Measurements from ENCODE around the gene LRP5. TPM values are rescaled to one million over a fixed set of nuclear protein-coding genes. Genes with fewer than 3 reads are reported as not detected.
"Not testable (repeated sequence)": the region's sequence is repeated elsewhere in the genome, so short reads cannot be mapped to it uniquely, and the experiment has no call there.

The LRP5 gene
- total and polyA plus RNA-seq, 2 experiments from 2014 or later = 26.9 to 51.1 TPM

GRCh38 chr11:68475626-68476025, 163.2 kb downstream of the LRP5 start:
- not testable (repeated sequence) for H3K27me3 ChIP-seq (ENCODE audit: insufficient read depth); H3K27ac ChIP-seq (ENCODE audit: low read depth); H3K27ac Mint-ChIP-seq; H3K27me3 Mint-ChIP-seq (ENCODE audit: insufficient read depth, low read depth, poor library complexity); H3K9me2 ChIP-seq (ENCODE audit: insufficient read depth); ATAC-seq; H2AFZ ChIP-seq; H3K36me3 ChIP-seq (ENCODE audit: insufficient read depth); H3K4me3 ChIP-seq; H3K4me3 Mint-ChIP-seq; H3K4me2 ChIP-seq; H3F3A ChIP-seq (replicated peaks; ENCODE audit: low read depth); DNase-seq (ENCODE audit: low spot score)
- Histone ChIP-seq H3K4me1 (ENCODE audit: insufficient read depth) (peaks cover 15% of the 10 kb centered on the region), H3K79me2 (replicated peaks; ENCODE audit: insufficient read depth) (peaks cover 98% of the 10 kb centered on the region), H4K20me1 (replicated peaks; ENCODE audit: insufficient read depth) (peaks cover 63% of the 10 kb centered on the region)
- H3K36me3 Mint-ChIP-seq (ENCODE audit: low read depth) = peaks cover 79% of the 10 kb centered on the region
- H3K9me3 Mint-ChIP-seq = peaks cover 27% of the 10 kb centered on the region; the same call in 2 of the 3 replicates
- peaks cover 21% of the 10 kb centered on the region for H3K4me1 Mint-ChIP-seq

- peaks cover 47% of the 10 kb centered on the region for H3K36me3 Mint-ChIP-seq (ENCODE audit: low read depth)
- H3K4me3 Mint-ChIP-seq = no peak overlapping the region
- no peaks in the 10 kb centered on the region for H3F3A ChIP-seq (replicated peaks; ENCODE audit: low read depth)
- no peak overlapping the region for H3K27ac Mint-ChIP-seq
- no peak overlapping the region for H3K27ac ChIP-seq (ENCODE audit: low read depth)
- DNase-seq (ENCODE audit: low spot score) = no peak
- H2AFZ ChIP-seq = no peak overlapping the region
- peaks cover 20% of the 10 kb centered on the region; the same call in 2 of the 3 replicates for H3K9me3 Mint-ChIP-seq
- H3K79me2 ChIP-seq (replicated peaks; ENCODE audit: insufficient read depth) = peaks cover 98% of the 10 kb centered on the region
- peaks cover 4% of the 10 kb centered on the region for H3K27me3 Mint-ChIP-seq (ENCODE audit: insufficient read depth, low read depth, poor library complexity)
- no peak overlapping the region for H3K4me2 ChIP-seq
- peaks cover 12% of the 10 kb centered on the region for H3K4me1 Mint-ChIP-seq
- no peaks in the 10 kb centered on the region for H3K27me3 ChIP-seq (ENCODE audit: insufficient read depth)
- peaks cover 9% of the 10 kb centered on the region; the same call in 1 of the 2 replicates for H3K4me1 ChIP-seq (ENCODE audit: insufficient read depth)
- no peak for ATAC-seq
- no peak overlapping the region for H3K4me3 ChIP-seq
- H3K9me2 ChIP-seq (ENCODE audit: insufficient read depth) = no peaks in the 10 kb centered on the region
- H3K36me3 ChIP-seq (ENCODE audit: insufficient read depth) = no peaks in the 10 kb centered on the region; the same call in 1 of the 2 replicates
- H4K20me1 ChIP-seq (replicated peaks; ENCODE audit: insufficient read depth) = peaks cover 74% of the 10 kb centered on the region
- TF ChIP-seq ZNF331 (CRISPR knock-in tag; IDR thresholded peaks at IDR 0.05; ENCODE audit: low read depth) = no peak
- no peak for TF ChIP-seq REST (IDR thresholded peaks at IDR 0.05; ENCODE audit: unreplicated experiment)
- no peak for TF ChIP-seq EZH2phosphoT487 (IDR thresholded peaks at IDR 0.05; ENCODE audit: unreplicated experiment)
- TF ChIP-seq NANOG (IDR thresholded peaks at IDR 0.05; ENCODE audit: borderline replicate concordance) = no peak
- TF ChIP-seq ZNF462 (CRISPR knock-in tag; IDR thresholded peaks at IDR 0.05) = no peak
- TF ChIP-seq EZH2 (IDR thresholded peaks at IDR 0.05; ENCODE audit: low read depth, unreplicated experiment) = no peak
- no peak for TF ChIP-seq ZNF114 (CRISPR knock-in tag; IDR thresholded peaks at IDR 0.05)
- TF ChIP-seq CTCF (conservative IDR thresholded peaks at IDR 0.05; ENCODE audit: low read depth in 2 of 2) = no peak
- no peak for TF ChIP-seq ETS1 (IDR thresholded peaks at IDR 0.05)
Observed at GRCh38 chr11:68479390-68479789, 167.0 kb downstream of the LRP5 start.
